H1 (cell line): ENCODE results near the gene FKBP5. TPM values are rescaled to one million over a fixed set of nuclear protein-coding genes. Genes with fewer than 3 reads are reported as not detected.

Experiments
- CTCF ChIA-PET: fragments of 300-600 bp; sonication (Branson Sonifier 250); formaldehyde crosslinking; loops from one replicate; lab custom pipeline; 2021; ENCODE audit not compliant: partially characterized antibody; lab: Charles Lee
- POLR2A ChIA-PET: fragments of 300-600 bp; sonication (Branson Sonifier 250); formaldehyde crosslinking; loops from one replicate; lab custom pipeline; 2021; ENCODE audit warnings: inconsistent platforms; ENCODE audit not compliant: partially characterized antibody; lab: Charles Lee
- DNase-seq, 2 experiments: peaks; one replicate each; pipeline versions ENCODE4 v3.0.0 to v3.0.0-alpha.2; 2010 to 2022; ENCODE audit warnings: low spot score in 2 of 2, low read depth in 1 of 2, mixed read lengths in 1 of 2
- FAIRE-seq: peaks from 2 replicates; lab custom pipeline; 2011; peaks lifted over from hg19 to GRCh38; lab: Jason Lieb, UNC
- H2AFZ ChIP-seq: 2 replicates; pipeline ENCODE4 v1.8.1; 2012; ENCODE audit warnings: low read length, inconsistent platforms
- H2AK5ac ChIP-seq: 2 replicates; pipeline ENCODE4 v1.6.1; 2013; ENCODE audit warnings: low read depth, low read length
- H2BK120ac ChIP-seq: replicated peaks from 2 replicates; pipeline ENCODE3; 2013; ENCODE audit warnings: low read depth, low read length, inconsistent platforms
- H2BK12ac ChIP-seq: 2 replicates; pipeline ENCODE4 v1.6.1; 2013; ENCODE audit warnings: low read depth, low read length
- H2BK15ac ChIP-seq: 2 replicates; pipeline ENCODE4 v1.6.1; 2013; ENCODE audit warnings: low read length
- H2BK20ac ChIP-seq: 2 replicates; pipeline ENCODE4 v1.6.1; 2013; ENCODE audit warnings: low read length
- H2BK5ac ChIP-seq: 2 replicates; pipeline ENCODE4 v1.6.1; 2013; ENCODE audit warnings: low read depth, low read length
- H3K14ac ChIP-seq: 2 replicates; pipeline ENCODE4 v1.6.1; 2013; ENCODE audit warnings: inconsistent platforms; ENCODE audit not compliant: insufficient read length
- H3K18ac ChIP-seq: 2 replicates; pipeline ENCODE4 v1.6.1; 2013; ENCODE audit warnings: low read length; ENCODE audit errors: extremely low read depth
- H3K23ac ChIP-seq: 2 replicates; pipeline ENCODE4 v1.6.1; 2013; ENCODE audit warnings: inconsistent platforms; ENCODE audit not compliant: insufficient read length
- H3K23me2 ChIP-seq: 2 replicates; pipeline ENCODE4 v1.6.1; 2013; ENCODE audit warnings: low read depth, low read length
- H3K27ac ChIP-seq: 2 replicates; pipeline ENCODE4 v1.6.1; 2011; ENCODE audit warnings: low read depth, low read length, inconsistent platforms
- H3K27me3 ChIP-seq, 4 experiments: replicated peaks in 1 of 4; 1 replicate in 1 of 4; 2 replicates in 3 of 4; pipeline versions ENCODE4 v1.6.1 to v1.8.1; 2011 to 2013; ENCODE audit warnings: low read length in 3 of 4, mild to moderate bottlenecking in 3 of 4, inconsistent platforms in 2 of 4, mixed read lengths in 2 of 4, moderate library complexity in 1 of 4; ENCODE audit not compliant: control insufficient read depth in 3 of 4, insufficient read depth in 3 of 4; ENCODE audit errors: extremely low read depth in 1 of 4
- H3K36me3 ChIP-seq, 4 experiments: 2 replicates each; pipeline versions ENCODE4 v1.6.1 to v1.8.1; 2011 to 2013; ENCODE audit warnings: mild to moderate bottlenecking in 4 of 4, low read length in 3 of 4, moderate library complexity in 2 of 4, control low read depth in 1 of 4, inconsistent platforms in 1 of 4; ENCODE audit not compliant: insufficient read depth in 4 of 4, control insufficient read depth in 2 of 4
- H3K4ac ChIP-seq: replicated peaks from 2 replicates; pipeline ENCODE3; 2013; ENCODE audit warnings: low read length, low read depth, mixed read lengths, inconsistent platforms; ENCODE audit not compliant: insufficient read length
- H3K4me1 ChIP-seq, 4 experiments: replicated peaks in 1 of 4; 1 replicate in 1 of 4; 2 replicates in 3 of 4; pipeline versions ENCODE4 v1.6.1 to v1.8.1; 2011 to 2013; ENCODE audit warnings: low read length in 3 of 4, inconsistent platforms in 2 of 4, mixed read lengths in 1 of 4; ENCODE audit not compliant: insufficient read depth in 4 of 4, control insufficient read depth in 3 of 4
- H3K4me2 ChIP-seq, 2 experiments: 2 replicates each; pipeline versions ENCODE4 v1.6.1 to v1.8.1; 2011 to 2013; ENCODE audit warnings: low read depth in 2 of 2, low read length in 2 of 2, control low read depth in 1 of 2, inconsistent platforms in 1 of 2, mild to moderate bottlenecking in 1 of 2; ENCODE audit not compliant: insufficient read depth in 1 of 2
- H3K4me3 ChIP-seq, 4 experiments: fragments of 200-600, 300-600 bp in 1 of 4; sonication (generic), shearing (Covaris generic), sonication (Bioruptor Twin) in 1 of 4; 2 replicates each; pipeline versions ENCODE4 v1.5.1 to v1.8.1; 2011 to 2016; ENCODE audit warnings: low read length in 4 of 4, low read depth in 3 of 4, control low read depth in 2 of 4, inconsistent platforms in 2 of 4, mild to moderate bottlenecking in 2 of 4, mixed read lengths in 1 of 4, moderate library complexity in 1 of 4; ENCODE audit not compliant: insufficient read depth in 2 of 4; ENCODE audit errors: extremely low read depth in 1 of 4
- H3K56ac ChIP-seq: replicated peaks from 2 replicates; pipeline ENCODE3; 2013; ENCODE audit warnings: low read depth, mild to moderate bottlenecking, mixed read lengths, low read length, inconsistent platforms; ENCODE audit not compliant: insufficient read length
- H3K79me1 ChIP-seq: 2 replicates; pipeline ENCODE4 v1.6.1; 2013; ENCODE audit warnings: low read depth, low read length, control low read depth
- H3K79me2 ChIP-seq, 2 experiments: 2 replicates each; pipeline versions ENCODE4 v1.6.1 to v1.8.1; 2012 to 2013; ENCODE audit warnings: low read length in 2 of 2, mild to moderate bottlenecking in 2 of 2, inconsistent platforms in 1 of 2; ENCODE audit not compliant: insufficient read depth in 2 of 2, control insufficient read depth in 1 of 2
- H3K9ac ChIP-seq, 4 experiments: replicated peaks in 1 of 4; 1 replicate in 1 of 4; 2 replicates in 3 of 4; pipeline versions ENCODE4 v1.6.1 to v1.8.1; 2011 to 2013; ENCODE audit warnings: low read depth in 3 of 4, low read length in 3 of 4, control low read depth in 2 of 4, mild to moderate bottlenecking in 2 of 4, moderate library complexity in 2 of 4, inconsistent platforms in 1 of 4; ENCODE audit errors: extremely low read depth in 1 of 4
- H3K9me3 ChIP-seq, 2 experiments: 2 replicates each; pipeline versions ENCODE4 v1.6.1 to v1.8.1; 2012 to 2013; ENCODE audit warnings: mild to moderate bottlenecking in 2 of 2, moderate library complexity in 2 of 2, control low read depth in 1 of 2, inconsistent platforms in 1 of 2, low read depth in 1 of 2, low read length in 1 of 2, mixed read lengths in 1 of 2; ENCODE audit not compliant: insufficient read depth in 2 of 2
- H4K20me1 ChIP-seq, 2 experiments: replicated peaks in 1 of 2; 2 replicates each; pipeline versions ENCODE3 to v1.8.1; 2011 to 2013; ENCODE audit warnings: inconsistent platforms in 2 of 2, low read length in 2 of 2, mild to moderate bottlenecking in 1 of 2; ENCODE audit not compliant: insufficient read depth in 2 of 2, control insufficient read depth in 1 of 2
- H4K5ac ChIP-seq: 2 replicates; pipeline ENCODE4 v1.6.1; 2013; ENCODE audit warnings: low read length, low read depth, mixed read lengths, inconsistent platforms; ENCODE audit not compliant: insufficient read length
- H4K8ac ChIP-seq: 2 replicates; pipeline ENCODE4 v1.8.0; 2013; ENCODE audit warnings: mild to moderate bottlenecking, moderate library complexity, low read length, inconsistent platforms; ENCODE audit not compliant: insufficient read depth; ENCODE audit errors: extremely low read depth
- H4K91ac ChIP-seq: replicated peaks from 2 replicates; pipeline ENCODE3; 2013; ENCODE audit warnings: low read length, mixed read lengths, inconsistent platforms; ENCODE audit not compliant: insufficient read length
- BRCA1 ChIP-seq: IDR thresholded peaks from 2 replicates; pipeline ENCODE4 v1.6.1; 2012; ENCODE audit warnings: low read depth, low read length, improper control_type of control experiment
- CEBPB ChIP-seq: IDR thresholded peaks from 2 replicates; pipeline ENCODE4 v1.6.1; 2012; ENCODE audit warnings: low read depth, low read length
- CTBP2 ChIP-seq: IDR thresholded peaks from 2 replicates; pipeline ENCODE4 v1.7.0; 2011; ENCODE audit warnings: borderline replicate concordance, mild to moderate bottlenecking, moderate library complexity, mixed read lengths, low read length; ENCODE audit not compliant: insufficient read depth, insufficient read length
- GABPA ChIP-seq: IDR thresholded peaks from 2 replicates; pipeline ENCODE4 v1.6.1; 2011; ENCODE audit warnings: mild to moderate bottlenecking, low read length, moderate library complexity, borderline replicate concordance; ENCODE audit not compliant: insufficient read depth
- KDM4A ChIP-seq: IDR thresholded peaks from one replicate; pipeline ENCODE4 v1.7.1; 2012; ENCODE audit warnings: low read depth, mild to moderate bottlenecking, moderate library complexity, low read length, inconsistent platforms; ENCODE audit not compliant: severe bottlenecking
- POLR2A ChIP-seq, 2 experiments: IDR thresholded peaks; 1 replicate in 1 of 2; 2 replicates in 1 of 2; pipeline ENCODE4 v1.6.1; 2011; ENCODE audit warnings: low read depth in 2 of 2, low read length in 2 of 2, mild to moderate bottlenecking in 2 of 2; ENCODE audit errors: control extremely low read depth in 1 of 2
- POU5F1 ChIP-seq: IDR thresholded peaks from 2 replicates; pipeline ENCODE4 v1.6.1; 2011; ENCODE audit warnings: low read depth, mild to moderate bottlenecking, low read length, moderate library complexity
- RXRA ChIP-seq: IDR thresholded peaks from 2 replicates; pipeline ENCODE4 v1.6.1; 2011; ENCODE audit warnings: low read depth, mild to moderate bottlenecking, low read length, moderate library complexity; ENCODE audit not compliant: insufficient read depth
- TCF12 ChIP-seq: IDR thresholded peaks from 2 replicates; pipeline ENCODE4 v1.6.1; 2011; ENCODE audit warnings: low read depth, mild to moderate bottlenecking, low read length
- WGBS, 2 experiments: shearing (Covaris generic) in 1 of 2; methylation state at CpG; one replicate each; pipeline versions ENCODE4 v1.1.6 to v1.1.7; 2013 to 2015; ENCODE audit warnings: low lambda C conversion rate in 2 of 2, mixed read lengths in 2 of 2, inconsistent platforms in 1 of 2, low coverage in 1 of 2, missing lambda C conversion rate in 1 of 2; ENCODE audit not compliant: insufficient replicate concordance in 2 of 2, insufficient coverage in 1 of 2, insufficient read length in 1 of 2; ENCODE audit errors: extremely low coverage in 1 of 2, missing lambda C conversion rate in 1 of 2; 5-methylcytosine and 5-hydroxymethylcytosine counted together
- polyA plus RNA-seq, 7 experiments: library from polyadenylated mRNA; depleted of rRNA in 3 of 7; stranded (reverse) in 5 of 7; unstranded in 2 of 7; fragments of >200 nt in 5 of 7; fragments of 200-250 nt in 2 of 7; gene quantifications; 1 replicate in 5 of 7; 2 replicates in 1 of 7; 4 replicates in 1 of 7; pipeline versions ENCODE4 v1.2.1 to v1.2.3, GENCODE V29; 2011 to 2013; ENCODE audit warnings: missing spikeins in 2 of 7, mixed read lengths in 2 of 7
- total RNA-seq: library from RNA; stranded (reverse); fragmentation: NEBNext Ultra II Directional; extraction: Animal tissue kit (Norgen Biotek cat#: 25700); gene quantifications from 2 replicates; pipeline ENCODE4 v1.2.1, GENCODE V29; 2021

Gene FKBP5
- total and polyA plus RNA-seq, 2 of the 8 experiments (the other 6 are each of a cell fraction or from before 2014, with no cell fraction given) = 14.3 to 40.4 TPM

DNA sequence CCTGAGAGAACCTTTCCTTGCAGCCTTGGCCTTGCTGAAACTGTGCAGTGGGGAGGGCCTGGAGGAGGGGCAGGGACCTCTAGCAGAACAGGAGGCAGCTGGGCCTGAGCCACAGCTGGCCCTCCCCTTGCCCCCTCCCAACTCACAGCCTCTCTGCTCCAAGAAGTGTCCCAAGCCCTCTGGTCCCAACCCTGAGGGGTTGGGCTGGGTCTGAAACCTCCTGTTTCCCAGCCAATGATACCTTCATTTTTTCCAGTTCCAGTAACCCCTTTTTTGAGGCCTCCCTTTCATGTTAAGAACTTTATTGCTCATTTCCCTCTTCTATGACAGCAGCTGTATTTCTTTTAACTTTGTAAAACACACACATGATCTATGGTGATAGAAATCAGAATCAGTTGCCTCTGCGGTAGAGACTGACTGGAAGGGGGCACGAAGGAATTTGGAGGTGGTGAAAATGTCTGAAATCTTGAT, 30.2 kb upstream of the FKBP5 start:
- Histone ChIP-seq H3K79me2 (no peaks in the 10 kb centered on the region), H3K4me1 (peaks cover 14 to 40% (median 28%) of the 10 kb centered on the region in 4 experiments), H3K79me1 (no peaks in the 10 kb centered on the region), H3K9ac (peak overlapping the region in 1 of 4 experiments; percentile 20; a peak in 1 of 7 replicates), H2BK20ac (no peak overlapping the region), H3K56ac (peak overlapping the region; percentile 3), H2BK120ac (peak overlapping the region; percentile 31), H3K4me2 (peak overlapping the region; percentile 10 to 50; a peak in 3 of 4 replicates), H3K18ac (peak overlapping the region; percentile 5), H4K91ac (peak overlapping the region; percentile 58), H2BK15ac (no peak overlapping the region), H3K14ac (no peak overlapping the region), H4K5ac (peak overlapping the region; percentile 13), H3K9me3 (no peaks in the 10 kb centered on the region), H3K4me3 (0 out of 8 replicates have a peak overlapping the region, but pooled peaks of 1 of the 4 experiments have one; percentile 9), H3K27ac (peak overlapping the region; percentile 27; the same call in 1 of the 2 replicates), H3K36me3 (no peaks in the 10 kb centered on the region), H3K27me3 (0 out of 7 replicates have a peak, but pooled peaks cover 0 to 3% (median 0%) of the 10 kb centered on the region in 4 experiments), H2BK12ac (no peak overlapping the region), H3K23me2 (no peaks in the 10 kb centered on the region), H4K20me1 (no peaks in the 10 kb centered on the region), H3K4ac (peak overlapping the region; percentile 62), H2AK5ac (no peak overlapping the region), H2AFZ (no peak overlapping the region), H4K8ac (no peak overlapping the region), H3K23ac (no peak overlapping the region), H2BK5ac (peak overlapping the region; percentile 32; the same call in 1 of the 2 replicates)
- DNase-seq = no peak
- POLR2A ChIA-PET = interaction anchor here (0.9 to 2.7 kb wide), 5 partner anchors 9 to 223 kb away, joined by 3 to 16 read pairs (median 4); no protein-coding TSS in a partner anchor
- FAIRE-seq = no peak
- CTCF ChIA-PET = interaction anchor here (1.0 to 2.0 kb wide), 6 partner anchors 9 to 196 kb away, joined by 3 to 4 read pairs (median 4); partner anchors contain the start of gene ARMC12
- 86% methylated on average over 2 of the region's 2 CpGs; no CpG with 5 or more reads in 1 of the 2 experiments for WGBS, 2 experiments
- TF ChIP-seq BRCA1 (no peak), KDM4A (no peak), CEBPB (no peak), CTBP2 (no peak), RXRA (no peak), POU5F1 (no peak), POLR2A (IDR thresholded peaks at IDR 0.05; ENCODE audit: control extremely low read depth in 1 of 2, low read depth in 2 of 2, low read length in 2 of 2) (no peak), TCF12 (no peak), GABPA (no peak)
